ENCODE data around the gene NGDN.

DNA sequence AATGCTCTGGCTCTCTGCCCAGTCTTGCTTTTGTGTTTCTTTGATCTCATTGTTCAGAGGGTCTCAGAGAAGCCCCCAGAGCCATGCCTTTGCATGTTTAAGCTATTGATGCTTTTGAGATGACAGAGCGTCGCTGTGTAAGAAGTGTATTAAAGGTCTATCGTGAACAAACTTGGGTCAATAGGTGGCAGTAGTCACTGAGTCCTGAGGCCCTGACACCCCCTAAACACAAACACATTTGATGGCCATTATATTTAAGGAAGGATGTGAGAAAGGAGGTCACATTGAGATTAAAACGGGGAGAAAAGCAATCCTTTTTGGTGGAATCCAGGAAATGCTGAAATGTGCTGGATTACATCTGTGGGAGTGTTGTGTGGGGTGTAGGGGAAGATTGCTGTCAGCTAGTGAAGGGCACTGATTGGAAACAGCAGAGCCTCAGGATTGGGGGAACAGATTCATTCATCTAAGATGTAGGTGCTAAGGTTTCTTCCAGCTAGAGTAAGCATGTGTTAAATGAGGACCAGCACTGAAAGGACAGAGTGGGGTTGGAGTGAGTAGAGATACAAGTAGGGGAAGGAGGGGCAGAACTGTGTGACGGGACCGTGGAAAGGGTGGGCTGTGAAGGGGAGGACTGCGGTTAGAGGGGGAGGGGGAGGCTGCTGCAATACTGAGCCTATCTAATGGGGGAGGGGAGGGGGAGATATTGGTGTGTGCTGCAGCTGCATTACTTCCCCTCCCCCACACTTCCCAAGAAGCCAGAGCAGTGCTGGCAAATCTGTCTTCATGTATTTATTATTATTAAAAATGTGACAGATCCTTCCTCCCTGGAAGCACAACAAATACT, 12.7 kb downstream of the NGDN start:
- TF ChIP-seq EZH2 (IDR thresholded peaks at IDR 0.05) (no peak), CTCF (IDR thresholded peaks at IDR 0.05) (peak; percentile 47)

All from neural progenitor cell (in vitro differentiated cells).